ENCODE measurements around the gene CTNNA3. TPM values are rescaled to one million over a fixed set of nuclear protein-coding genes. Genes with fewer than 3 reads are reported as not detected.

The CTNNA3 gene
- polyA plus RNA-seq, 1 experiment = 0.26 TPM

GRCh38 chr10:66929375-66929774 lies 766.6 kb downstream of the CTNNA3 start:
- ChIA-PET CTCF (interaction anchor here (0.6 to 1.3 kb wide), 3 partner anchors 131 to 589 kb away, joined by 3 to 5 read pairs (median 3); no protein-coding TSS in a partner anchor), POLR2A (no interaction called here)
- H3K27ac ChIP-seq (ENCODE audit: low read depth, low read length) = no peak overlapping the region
- no peak overlapping the region for H3K4me3 ChIP-seq (ENCODE audit: low read depth, low read length)
- H3K9me3 ChIP-seq (ENCODE audit: control insufficient read depth, insufficient read depth, low read length) = no peaks in the 10 kb centered on the region
- DNase-seq (ENCODE audit: low read depth, low spot score) = no peak
- peaks cover 18% of the 10 kb centered on the region for H3K27me3 ChIP-seq (ENCODE audit: control insufficient read depth, insufficient read depth, low read length)
- no peak for TF ChIP-seq CTCF (IDR thresholded peaks at IDR 0.05; ENCODE audit: low read depth, low read length)

DNA sequence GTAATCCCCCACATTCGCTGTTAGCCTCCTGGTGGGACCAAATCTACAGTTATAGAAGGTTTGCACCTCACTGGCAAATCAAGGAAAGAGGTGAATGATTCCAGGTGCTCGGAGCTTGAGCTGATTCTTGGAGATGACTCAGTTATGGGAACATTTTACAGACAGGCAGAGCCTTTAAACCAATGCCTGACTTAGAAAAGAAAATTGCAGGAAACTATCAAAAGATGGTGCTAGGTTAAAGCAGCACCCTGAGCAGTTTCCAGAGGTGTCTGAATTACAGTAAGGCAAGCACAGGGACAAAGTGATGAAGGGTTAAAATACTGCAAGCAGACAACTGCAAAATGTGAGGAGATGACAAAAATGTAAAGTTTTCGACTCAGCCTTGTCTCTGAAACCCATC lies 767.2 kb downstream of the CTNNA3 start:
- Histone ChIP-seq H3K27ac (ENCODE audit: low read depth, low read length) (no peak overlapping the region), H3K4me3 (ENCODE audit: low read depth, low read length) (no peak overlapping the region), H3K27me3 (ENCODE audit: control insufficient read depth, insufficient read depth, low read length) (peaks cover 18% of the 10 kb centered on the region), H3K9me3 (ENCODE audit: control insufficient read depth, insufficient read depth, low read length) (no peaks in the 10 kb centered on the region)
- no peak for DNase-seq (ENCODE audit: low read depth, low spot score)
- ChIA-PET POLR2A (no interaction called here), CTCF (interaction anchor here (0.7 to 1.3 kb wide), 5 partner anchors 14 to 590 kb away, joined by 3 to 5 read pairs (median 3); no protein-coding TSS in a partner anchor)
- no peak for TF ChIP-seq CTCF (IDR thresholded peaks at IDR 0.05; ENCODE audit: low read depth, low read length)

- Histone ChIP-seq H3K4me3 (ENCODE audit: low read depth, low read length) (no peak overlapping the region), H3K27me3 (ENCODE audit: control insufficient read depth, insufficient read depth, low read length) (peaks cover 18% of the 10 kb centered on the region), H3K9me3 (ENCODE audit: control insufficient read depth, insufficient read depth, low read length) (no peaks in the 10 kb centered on the region), H3K27ac (ENCODE audit: low read depth, low read length) (no peak overlapping the region)
- TF ChIP-seq CTCF (IDR thresholded peaks at IDR 0.05; ENCODE audit: low read depth, low read length) = no peak
- CTCF ChIA-PET = interaction anchor here (0.6 to 1.9 kb wide), 7 partner anchors 14 to 1037 kb away, joined by 3 to 7 read pairs (median 3); no protein-coding TSS in a partner anchor
- DNase-seq (ENCODE audit: low read depth, low spot score) = no peak
- POLR2A ChIA-PET = no interaction called here
Measured at GRCh38 chr10:66927971-66928770, 767.8 kb downstream of the CTNNA3 start.

- no peak for DNase-seq (ENCODE audit: low read depth, low spot score)
- no peak overlapping the region for H3K27ac ChIP-seq (ENCODE audit: low read depth, low read length)
- POLR2A ChIA-PET = no interaction called here
- CTCF ChIA-PET = interaction anchor here (0.6 to 1.9 kb wide), 4 partner anchors 11 to 1036 kb away, joined by 3 to 7 read pairs (median 3); no protein-coding TSS in a partner anchor
- H3K27me3 ChIP-seq (ENCODE audit: control insufficient read depth, insufficient read depth, low read length) = peaks cover 18% of the 10 kb centered on the region
- TF ChIP-seq CTCF (IDR thresholded peaks at IDR 0.05; ENCODE audit: low read depth, low read length) = no peak
- H3K4me3 ChIP-seq (ENCODE audit: low read depth, low read length) = no peak overlapping the region
- no peaks in the 10 kb centered on the region for H3K9me3 ChIP-seq (ENCODE audit: control insufficient read depth, insufficient read depth, low read length)
Measured at GRCh38 chr10:66927251-66927935, 768.6 kb downstream of the CTNNA3 start.

DNA sequence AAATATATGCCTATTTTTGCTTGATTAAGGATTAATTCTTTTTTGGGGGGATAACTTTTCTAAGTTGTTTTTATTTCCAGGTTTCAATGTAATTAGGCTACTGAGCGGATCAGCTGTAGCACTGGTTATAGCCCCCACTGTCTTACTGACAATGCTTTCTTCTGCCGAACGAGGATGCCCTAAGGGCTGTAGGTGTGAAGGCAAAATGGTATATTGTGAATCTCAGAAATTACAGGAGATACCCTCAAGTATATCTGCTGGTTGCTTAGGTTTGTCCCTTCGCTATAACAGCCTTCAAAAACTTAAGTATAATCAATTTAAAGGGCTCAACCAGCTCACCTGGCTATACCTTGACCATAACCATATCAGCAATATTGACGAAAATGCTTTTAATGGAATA lies 769.2 kb downstream of the CTNNA3 start:
- no peaks in the 10 kb centered on the region for H3K9me3 ChIP-seq (ENCODE audit: control insufficient read depth, insufficient read depth, low read length)
- CTCF ChIA-PET = interaction anchor here (0.6 to 1.9 kb wide), 3 partner anchors 12 to 341 kb away, joined by 3 to 7 read pairs (median 4); no protein-coding TSS in a partner anchor
- H3K27ac ChIP-seq (ENCODE audit: low read depth, low read length) = no peak overlapping the region
- peaks cover 18% of the 10 kb centered on the region for H3K27me3 ChIP-seq (ENCODE audit: control insufficient read depth, insufficient read depth, low read length)
- no peak for TF ChIP-seq CTCF (IDR thresholded peaks at IDR 0.05; ENCODE audit: low read depth, low read length)
- POLR2A ChIA-PET = no interaction called here
- H3K4me3 ChIP-seq (ENCODE audit: low read depth, low read length) = no peak overlapping the region
- no peak for DNase-seq (ENCODE audit: low read depth, low spot score)
